Activated CD8-positive, alpha-beta memory T cell treated with anti-CD3 and anti-CD28 coated beads for 36 hours (primary cell): ENCODE results near the gene ETS1. TPM values are rescaled to one million over a fixed set of nuclear protein-coding genes. Genes with fewer than 3 reads are reported as not detected.

Source experiments
- CTCF ChIA-PET: fragments of 350-600 bp; sonication (Branson Sonifier 250); formaldehyde crosslinking; loops from one replicate; lab custom pipeline; 2021; ENCODE audit warnings: antibody characterized with exemption; lab: Charles Lee
- POLR2A ChIA-PET: fragments of 350-600 bp; sonication (Branson Sonifier 250); formaldehyde crosslinking; loops from one replicate; lab custom pipeline; 2021; ENCODE audit warnings: antibody characterized with exemption; lab: Charles Lee
- total RNA-seq, 2 experiments: library from RNA; stranded (reverse); gene quantifications; one replicate each; pipeline ENCODE4 v1.2.3, GENCODE V29; 2021

ETS1 gene
- total RNA-seq, 2 experiments from 2014 or later = 417 to 420 TPM

GRCh38 chr11:128582496-128583366 is 4.6 kb downstream of the ETS1 start:
- POLR2A ChIA-PET = no interaction called here
- CTCF ChIA-PET = interaction anchor here (1.1 kb wide), 1 partner anchor 47 kb away, joined by 3 read pairs; no protein-coding TSS in a partner anchor

DNA sequence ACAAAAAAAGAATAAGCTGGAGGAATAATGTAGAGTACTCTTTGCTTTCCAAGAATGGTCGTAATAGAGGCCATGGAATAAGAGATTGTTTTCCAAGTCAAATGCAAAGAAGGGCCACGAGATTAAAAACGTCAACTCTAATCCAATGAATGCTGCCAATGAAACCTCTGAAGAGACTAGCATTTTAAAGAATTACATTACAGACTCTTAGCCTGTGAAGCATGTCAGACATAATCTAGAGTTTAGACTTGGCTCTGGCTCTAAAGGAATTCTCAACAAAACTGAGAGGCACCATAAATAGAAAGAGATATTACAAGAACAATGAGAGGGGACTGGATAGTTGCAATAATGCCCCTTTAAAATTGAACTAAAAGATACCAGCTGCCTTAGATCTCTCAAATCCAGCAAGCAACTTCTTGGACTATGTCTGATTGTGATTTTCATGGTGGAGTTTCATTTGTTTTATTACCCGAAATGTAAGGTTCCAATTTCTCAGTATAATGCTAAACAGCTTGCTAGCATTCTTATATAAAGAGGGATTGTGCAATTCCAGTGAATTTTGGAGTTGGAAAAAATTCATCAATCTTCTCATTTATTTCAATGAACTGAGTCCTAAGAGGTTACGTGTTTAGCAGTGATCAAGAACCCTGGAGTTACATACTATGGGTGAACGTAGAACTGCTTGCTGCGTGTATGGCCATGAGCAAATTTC is 5.6 kb downstream of the ETS1 start:
- CTCF ChIA-PET = interaction anchor here (1.1 to 1.4 kb wide), 2 partner anchors 18 to 48 kb away, joined by 3 read pairs; no protein-coding TSS in a partner anchor
- POLR2A ChIA-PET = no interaction called here

GRCh38 chr11:128580612-128581011 is 6.7 kb downstream of the ETS1 start:
- CTCF ChIA-PET = interaction anchor here (0.8 to 2.0 kb wide), 4 partner anchors 47 to 291 kb away, joined by 3 to 9 read pairs (median 6); no protein-coding TSS in a partner anchor
- POLR2A ChIA-PET = interaction anchor here (0.6 to 1.7 kb wide), 11 partner anchors 16 to 542 kb away, joined by 3 to 7 read pairs (median 4); no protein-coding TSS in a partner anchor

DNA sequence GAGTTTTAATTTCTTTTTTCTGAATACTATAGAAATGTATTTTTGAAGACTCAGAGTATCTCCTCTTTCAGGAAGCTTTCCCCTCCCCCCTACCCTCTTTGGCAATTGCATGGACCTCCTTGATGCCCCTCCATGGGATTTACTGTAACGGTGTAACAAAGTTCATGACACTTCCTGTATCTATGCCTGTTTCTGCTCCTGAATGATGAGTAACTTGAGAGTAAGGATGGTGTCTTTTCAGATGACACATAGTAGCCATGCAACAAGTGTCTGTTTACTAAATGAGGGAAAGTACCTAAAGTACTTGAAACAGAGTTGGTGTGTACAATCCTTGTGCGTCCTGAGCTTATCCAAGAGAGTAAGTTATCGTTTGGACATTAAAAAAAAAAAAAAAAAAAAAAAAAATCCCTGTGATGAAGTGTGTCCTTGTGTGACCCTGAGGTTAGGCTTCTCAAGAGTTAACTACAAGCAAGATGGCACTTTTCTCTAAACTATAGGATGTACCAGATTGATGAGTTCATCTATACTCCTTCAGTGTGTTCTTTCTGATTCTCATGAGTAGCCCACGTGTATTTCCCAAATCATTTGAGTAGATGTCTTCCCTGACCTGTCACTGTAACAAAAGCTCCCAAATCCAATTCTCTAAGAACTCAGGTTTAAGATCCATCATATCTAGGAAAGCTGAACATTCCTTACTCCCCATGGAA is 7.4 kb downstream of the ETS1 start:
- ChIA-PET POLR2A (interaction anchor here (0.6 to 1.7 kb wide), 15 partner anchors 16 to 541 kb away, joined by 3 to 7 read pairs (median 5); no protein-coding TSS in a partner anchor), CTCF (interaction anchor here (0.9 to 2.0 kb wide), 3 partner anchors 48 to 61 kb away, joined by 3 to 8 read pairs (median 4); no protein-coding TSS in a partner anchor)

GRCh38 chr11:128576555-128576954 is 10.8 kb downstream of the ETS1 start:
- ChIA-PET CTCF (no interaction called here), POLR2A (no interaction called here)

DNA sequence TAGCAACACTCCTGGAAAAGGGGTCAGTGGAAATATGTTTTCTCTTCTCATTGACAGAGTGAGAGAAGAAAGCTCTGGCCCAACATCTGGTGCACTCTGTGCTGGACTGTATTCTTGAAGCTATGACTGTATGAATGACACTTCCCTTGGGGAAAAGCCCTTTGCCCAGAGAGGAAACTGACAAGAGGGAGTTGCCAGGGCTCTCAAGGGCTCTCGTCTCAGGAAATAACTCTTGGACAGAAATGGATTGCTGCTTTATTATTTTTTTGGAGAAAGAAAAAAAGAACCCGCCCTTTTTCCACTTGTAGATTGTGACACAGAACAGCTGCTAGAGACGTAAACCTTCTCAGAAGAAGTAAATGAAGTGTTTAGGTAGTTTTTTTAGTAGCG is 11.4 kb downstream of the ETS1 start:
- ChIA-PET POLR2A (no interaction called here), CTCF (no interaction called here)

DNA sequence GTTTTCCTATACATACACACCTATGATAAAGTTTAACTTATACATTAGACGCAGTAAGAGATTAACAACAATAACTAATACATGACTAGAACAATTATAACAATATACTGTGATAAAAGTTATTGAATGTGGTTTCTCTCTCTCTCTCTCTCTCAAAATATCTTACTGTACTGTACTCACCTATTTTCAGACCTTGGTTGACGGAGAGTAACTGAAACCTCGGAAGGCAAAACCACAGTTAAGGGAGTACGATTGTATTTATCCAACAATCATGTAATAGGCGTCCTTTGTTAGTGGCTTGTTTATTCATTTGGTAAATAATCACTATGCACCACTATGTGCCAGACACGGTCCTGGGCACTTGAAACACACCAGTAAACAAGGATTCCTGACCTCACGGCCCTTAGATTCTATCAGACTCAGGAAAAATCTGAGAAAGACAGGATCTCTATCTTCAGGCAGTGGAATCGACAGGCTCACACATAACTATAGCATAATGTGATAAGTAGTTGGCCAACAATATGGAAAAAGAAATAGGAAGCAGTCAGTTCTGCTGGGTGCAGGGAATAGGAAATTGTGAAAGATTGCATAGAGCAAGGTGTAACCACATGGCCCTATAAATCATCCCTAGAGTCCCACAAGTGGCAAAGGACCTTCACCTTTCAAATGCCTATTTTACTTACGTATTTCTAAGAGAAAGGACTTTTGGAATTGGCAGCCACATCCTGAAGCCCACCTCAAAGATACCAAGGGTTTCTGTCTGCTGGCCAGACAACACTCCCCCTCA is 12.0 kb downstream of the ETS1 start:
- ChIA-PET CTCF (no interaction called here), POLR2A (no interaction called here)

DNA sequence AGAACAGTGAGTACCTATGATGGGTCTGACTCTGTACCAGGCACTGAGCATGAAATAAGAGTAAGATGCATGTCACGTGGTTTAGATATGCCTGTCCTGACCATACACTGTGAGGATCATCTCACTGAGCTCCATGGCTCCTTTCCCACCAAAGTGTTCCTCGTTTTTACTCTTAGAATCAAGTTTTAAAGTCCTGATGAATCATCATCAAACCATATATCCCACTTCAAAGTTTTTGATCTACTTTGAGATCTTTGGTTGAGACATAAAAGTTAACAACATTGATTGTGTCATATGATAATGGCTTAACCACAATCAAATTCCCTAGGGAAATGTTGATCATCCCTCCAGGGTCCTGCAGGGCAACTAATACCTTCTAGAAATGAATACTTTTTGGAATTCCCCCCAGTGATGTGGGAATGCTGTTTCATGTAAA is 12.8 kb downstream of the ETS1 start:
- CTCF ChIA-PET = interaction anchor here (1.0 kb wide), 1 partner anchor 21 kb away, joined by 5 read pairs; no protein-coding TSS in a partner anchor

GRCh38 chr11:128573638-128574037 is 13.7 kb downstream of the ETS1 start:
- ChIA-PET POLR2A (no interaction called here), CTCF (interaction anchor here (1.0 kb wide), 1 partner anchor 20 kb away, joined by 5 read pairs; no protein-coding TSS in a partner anchor)

More for the DNA sequence above, 12.8 kb downstream of the ETS1 start:
- POLR2A ChIA-PET = no interaction called here

DNA sequence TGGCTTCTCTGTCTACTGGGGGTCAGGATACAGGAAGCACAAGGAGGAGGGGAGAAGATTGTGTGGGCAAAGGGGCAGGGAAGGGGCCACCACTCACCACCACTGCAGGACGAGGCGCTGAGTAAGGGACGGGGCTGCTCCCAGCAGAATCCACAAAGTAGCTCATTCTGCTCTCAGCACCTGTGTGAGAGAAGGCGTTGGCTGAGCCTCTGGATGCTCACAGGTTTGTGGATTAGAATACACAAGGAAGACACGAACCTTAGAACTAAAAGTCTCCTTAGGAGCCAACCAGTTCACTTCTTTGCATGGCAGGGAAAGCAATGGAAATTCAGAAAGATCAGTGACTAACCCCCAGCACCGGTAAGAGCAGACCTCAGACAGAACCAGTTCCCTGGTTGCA is 14.4 kb downstream of the ETS1 start:
- CTCF ChIA-PET = no interaction called here
- POLR2A ChIA-PET = no interaction called here

- ChIA-PET POLR2A (no interaction called here), CTCF (interaction anchor here (0.6 to 0.7 kb wide), 2 partner anchors 111 to 314 kb away, joined by 3 to 4 read pairs; no protein-coding TSS in a partner anchor)
Observed at GRCh38 chr11:128570632-128571031, 16.7 kb downstream of the ETS1 start.

DNA sequence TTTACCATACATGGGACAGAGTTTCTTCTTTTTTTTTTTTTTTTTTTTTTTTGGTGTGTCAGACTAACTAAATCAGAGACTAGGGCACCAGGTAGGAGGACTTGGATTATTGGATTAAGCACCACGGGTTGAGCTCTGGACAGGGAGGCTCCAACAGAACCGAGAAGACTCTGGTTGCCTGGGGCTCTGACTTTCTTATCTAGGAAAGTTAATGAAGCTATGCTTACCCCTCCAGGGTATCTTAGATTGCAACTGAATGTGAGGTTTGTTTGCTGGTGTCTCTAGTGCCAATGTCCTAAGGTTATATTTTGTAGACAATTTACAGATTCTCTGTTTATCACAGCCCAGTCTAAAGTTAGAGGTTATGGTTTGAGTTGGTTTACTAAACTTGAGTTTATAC is 18.1 kb downstream of the ETS1 start:
- POLR2A ChIA-PET = no interaction called here

GRCh38 chr11:128568166-128568778 is 19.1 kb downstream of the ETS1 start:
- POLR2A ChIA-PET = no interaction called here
- CTCF ChIA-PET = no interaction called here

More for the DNA sequence above, 18.1 kb downstream of the ETS1 start:
- CTCF ChIA-PET = no interaction called here

- POLR2A ChIA-PET = no interaction called here
- CTCF ChIA-PET = interaction anchor here (1.8 kb wide), 1 partner anchor 15 kb away, joined by 3 read pairs; no protein-coding TSS in a partner anchor
Observed at GRCh38 chr11:128567130-128567529, 20.2 kb downstream of the ETS1 start.

- CTCF ChIA-PET = interaction anchor here (1.8 kb wide), 1 partner anchor 14 kb away, joined by 3 read pairs; no protein-coding TSS in a partner anchor
- POLR2A ChIA-PET = no interaction called here
Observed at GRCh38 chr11:128565881-128566280, 21.5 kb downstream of the ETS1 start.

GRCh38 chr11:128564642-128565245 is 22.6 kb downstream of the ETS1 start:
- ChIA-PET CTCF (no interaction called here), POLR2A (interaction anchor here (0.9 kb wide), 1 partner anchor 15 kb away, joined by 5 read pairs; no protein-coding TSS in a partner anchor)
